GM19035 (cell line): Measurements from ENCODE around the gene KLHL30.
"Not testable (repeated sequence)": the region's sequence is repeated elsewhere in the genome, so short reads cannot be mapped to it uniquely, and the experiment has no call there.

ENCODE experiments used
- ATAC-seq: cut with Tn5 transposase; IDR thresholded peaks from one replicate; pipeline ENCODE4 v1.9.1; 2021; ENCODE audit not compliant: unreplicated experiment

KLHL30 gene

GRCh38 chr2:238101891-238102841, 36.3 kb upstream of the KLHL30 start:
- ATAC-seq: no peak

- no peak for ATAC-seq
These were observed 35.6 kb upstream of the KLHL30 start for GRCh38 chr2:238102865-238103264.

- no peak for ATAC-seq
These were observed 34.8 kb upstream of the KLHL30 start for GRCh38 chr2:238103465-238104225.

- ATAC-seq: no peak
These were observed 34.2 kb upstream of the KLHL30 start for GRCh38 chr2:238104226-238104690.

- no peak for ATAC-seq
These were observed 33.6 kb upstream of the KLHL30 start for GRCh38 chr2:238104691-238105371.

GRCh38 chr2:238105506-238106338, 32.7 kb upstream of the KLHL30 start:
- no peak for ATAC-seq

GRCh38 chr2:238106339-238106697, 32.1 kb upstream of the KLHL30 start:
- no peak for ATAC-seq

GRCh38 chr2:238106698-238107524, 31.6 kb upstream of the KLHL30 start:
- ATAC-seq: no peak

- ATAC-seq: peak; percentile 68
These were observed 30.7 kb upstream of the KLHL30 start for GRCh38 chr2:238107525-238108422.

GRCh38 chr2:238108423-238109183, 29.9 kb upstream of the KLHL30 start:
- ATAC-seq: no peak

GRCh38 chr2:238113611-238114010, 24.9 kb upstream of the KLHL30 start:
- no peak for ATAC-seq

GRCh38 chr2:238114331-238114841, 24.1 kb upstream of the KLHL30 start:
- ATAC-seq: no peak

GRCh38 chr2:238114851-238115660, 23.4 kb upstream of the KLHL30 start:
- no peak for ATAC-seq

GRCh38 chr2:238115709-238116108, 22.8 kb upstream of the KLHL30 start:
- ATAC-seq: not testable (repeated sequence)

GRCh38 chr2:238116298-238117198, 21.9 kb upstream of the KLHL30 start:
- ATAC-seq: no peak
